Suprapubic skin (tissue), 4 donors: ENCODE data around the gene PDZD8.

Source experiments
- POLR2A ChIP-seq, 2 donors: fragments of 450-650 bp; IDR thresholded peaks; one replicate each; pipeline ENCODE4 v1.6.1; 2017; ENCODE audit warnings: antibody characterized with exemption in 2 of 2, mild to moderate bottlenecking in 2 of 2, moderate library complexity in 2 of 2
- POLR2AphosphoS5 ChIP-seq, 3 donors: sonication (generic); formaldehyde crosslinking; IDR thresholded peaks; one replicate each; pipeline ENCODE4 v1.6.1; 2017; ENCODE audit warnings: antibody characterized with exemption in 3 of 3
- TF ChIP-seq, protein P1 (sequence below), 2 donors: fragments of 200-600 bp in 1 of 2; fragments of 450-650 bp in 1 of 2; sonication (generic) in 1 of 2; IDR thresholded peaks; one replicate each; pipeline ENCODE4 v1.5.1; 2016 to 2019; ENCODE audit warnings: antibody characterized with exemption in 2 of 2, mild to moderate bottlenecking in 1 of 2, moderate library complexity in 1 of 2

DNA sequence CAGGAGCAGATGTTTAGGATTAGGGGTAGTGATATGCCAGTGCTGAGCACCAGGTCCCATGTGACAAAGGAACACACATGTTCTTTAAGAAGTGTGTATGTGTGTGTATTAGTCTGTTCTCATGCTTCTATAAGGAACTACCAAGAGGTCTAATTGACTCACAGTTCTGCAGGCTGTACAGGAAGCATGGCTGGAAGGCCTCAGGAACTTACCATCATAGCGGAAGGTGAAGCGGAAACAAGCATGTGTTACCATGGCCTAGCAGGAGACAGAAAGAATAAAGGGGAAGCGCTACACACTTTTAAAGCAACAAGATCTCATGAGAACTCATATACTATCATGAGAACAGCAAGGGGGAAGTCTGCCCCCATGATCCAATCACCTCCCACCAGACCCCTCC is 22.8 kb upstream of the PDZD8 start:
- TF ChIP-seq POLR2A (IDR thresholded peaks at IDR 0.05): no peak
- TF ChIP-seq, protein P1, sequence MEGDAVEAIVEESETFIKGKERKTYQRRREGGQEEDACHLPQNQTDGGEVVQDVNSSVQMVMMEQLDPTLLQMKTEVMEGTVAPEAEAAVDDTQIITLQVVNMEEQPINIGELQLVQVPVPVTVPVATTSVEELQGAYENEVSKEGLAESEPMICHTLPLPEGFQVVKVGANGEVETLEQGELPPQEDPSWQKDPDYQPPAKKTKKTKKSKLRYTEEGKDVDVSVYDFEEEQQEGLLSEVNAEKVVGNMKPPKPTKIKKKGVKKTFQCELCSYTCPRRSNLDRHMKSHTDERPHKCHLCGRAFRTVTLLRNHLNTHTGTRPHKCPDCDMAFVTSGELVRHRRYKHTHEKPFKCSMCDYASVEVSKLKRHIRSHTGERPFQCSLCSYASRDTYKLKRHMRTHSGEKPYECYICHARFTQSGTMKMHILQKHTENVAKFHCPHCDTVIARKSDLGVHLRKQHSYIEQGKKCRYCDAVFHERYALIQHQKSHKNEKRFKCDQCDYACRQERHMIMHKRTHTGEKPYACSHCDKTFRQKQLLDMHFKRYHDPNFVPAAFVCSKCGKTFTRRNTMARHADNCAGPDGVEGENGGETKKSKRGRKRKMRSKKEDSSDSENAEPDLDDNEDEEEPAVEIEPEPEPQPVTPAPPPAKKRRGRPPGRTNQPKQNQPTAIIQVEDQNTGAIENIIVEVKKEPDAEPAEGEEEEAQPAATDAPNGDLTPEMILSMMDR (IDR thresholded peaks at IDR 0.05): no peak
- TF ChIP-seq POLR2AphosphoS5 (IDR thresholded peaks at IDR 0.05): no peak
